T-helper 17 cell (primary cell): ENCODE measurements around the gene GPR25. TPM values are rescaled to one million over a fixed set of nuclear protein-coding genes. Genes with fewer than 3 reads are reported as not detected.
"Not testable (repeated sequence)": the region's sequence is repeated elsewhere in the genome, so short reads cannot be mapped to it uniquely, and the experiment has no call there.

Experiments
- ATAC-seq: fragments of 150-1000 bp; cut with Tn5 transposase; 2 replicates; pipeline ENCODE4 v1.10.0; 2021; ENCODE audit warnings: mild to moderate bottlenecking, moderate library complexity
- DNase-seq, 3 donors: peaks; one replicate each; pipeline versions ENCODE4 v3.0.0 to v3.0.0-alpha.2; 2020 to 2021
- H3K9me3 ChIP-seq: one replicate; pipeline ENCODE4 v1.7.0; 2013; ENCODE audit warnings: low read length, mild to moderate bottlenecking; ENCODE audit not compliant: control insufficient read depth, poor library complexity, severe bottlenecking
- H3K27ac Mint-ChIP-seq: one replicate; pipeline ENCODE4 v1.8.0; 2022; ENCODE audit warnings: mild to moderate bottlenecking, moderate library complexity, mixed read lengths
- H3K27me3 Mint-ChIP-seq: one replicate; pipeline ENCODE4 v1.8.0; 2022; ENCODE audit warnings: mixed read lengths
- H3K36me3 Mint-ChIP-seq: one replicate; pipeline ENCODE4 v1.8.0; 2022; ENCODE audit warnings: low read depth, mixed read lengths
- H3K4me1 Mint-ChIP-seq: one replicate; pipeline ENCODE4 v1.8.0; 2022; ENCODE audit warnings: mild to moderate bottlenecking, mixed read lengths
- H3K4me3 Mint-ChIP-seq: one replicate; pipeline ENCODE4 v1.8.0; 2022; ENCODE audit warnings: mild to moderate bottlenecking, moderate library complexity, mixed read lengths
- total RNA-seq, 4 donors: library from RNA in 2 of 4; stranded (reverse) in 2 of 4; gene quantifications; one replicate each; pipeline ENCODE4 v1.2.3 and lab custom pipeline; 2022 to 2026

The GPR25 gene
- total RNA-seq, 2 donors from 2014 or later: 10.9 to 18.3 TPM

DNA sequence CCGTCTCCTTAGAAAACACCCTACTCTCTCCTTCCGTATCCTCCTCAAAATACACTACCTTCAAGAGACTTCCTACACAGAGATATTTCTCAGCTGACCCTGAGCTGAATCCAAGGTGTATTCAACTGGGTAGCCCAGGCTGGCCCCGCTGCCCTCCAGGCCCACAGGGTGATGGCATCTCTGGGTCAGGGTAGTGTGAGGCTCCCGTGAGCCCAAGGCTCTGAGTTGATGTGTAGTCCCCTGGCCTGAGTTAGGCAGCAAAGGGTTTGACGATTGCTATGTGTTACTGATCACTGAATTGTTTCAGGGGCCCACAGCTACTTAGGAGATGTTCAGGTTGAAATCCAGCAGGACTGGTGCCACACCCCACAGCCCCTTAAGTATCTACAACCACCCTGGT is 28.6 kb downstream of the GPR25 start:
- no peak for DNase-seq
- H3K27me3 Mint-ChIP-seq: peaks cover 18% of the 10 kb centered on the region
- no peak overlapping the region for H3K27ac Mint-ChIP-seq
- no peak overlapping the region for H3K4me3 Mint-ChIP-seq
- H3K36me3 Mint-ChIP-seq: no peaks in the 10 kb centered on the region
- no peak for ATAC-seq
- H3K4me1 Mint-ChIP-seq: peaks cover 20% of the 10 kb centered on the region
- no peaks in the 10 kb centered on the region for H3K9me3 ChIP-seq

DNA sequence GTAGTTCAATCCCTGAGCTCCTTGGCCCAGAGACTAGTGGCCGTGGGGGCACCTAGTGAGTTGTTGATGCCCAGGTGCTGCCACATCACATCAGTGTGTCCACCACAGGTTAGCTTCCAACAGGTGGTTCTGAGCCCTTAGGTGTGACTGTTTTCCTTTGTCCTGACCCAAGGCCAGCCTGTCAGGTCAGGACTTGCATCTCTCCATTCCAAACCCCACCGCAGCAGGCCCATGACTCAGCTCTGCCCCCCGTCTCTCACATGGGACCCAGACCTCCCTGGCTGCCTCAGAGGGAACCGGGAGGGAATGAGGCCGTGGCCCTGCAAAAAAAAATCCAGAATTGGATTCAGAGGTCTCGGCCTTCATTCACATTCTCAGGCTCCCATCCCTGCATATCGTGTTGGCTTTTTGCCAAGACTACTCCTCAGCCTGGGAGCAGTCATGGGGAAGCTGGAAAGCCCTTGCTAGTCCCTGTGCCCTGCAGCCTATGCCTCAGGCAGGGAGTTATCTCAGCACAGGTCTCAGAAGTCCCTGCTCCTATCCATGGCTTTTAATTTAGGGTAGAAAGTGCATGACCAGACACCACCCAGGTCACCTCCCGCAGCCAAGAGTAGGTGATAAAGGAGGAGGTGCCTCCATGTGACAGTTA is 29.1 kb downstream of the GPR25 start:
- Mint-ChIP-seq H3K27ac (no peak overlapping the region), H3K27me3 (peaks cover 18% of the 10 kb centered on the region), H3K4me3 (no peak overlapping the region), H3K36me3 (no peaks in the 10 kb centered on the region), H3K4me1 (peaks cover 22% of the 10 kb centered on the region)
- H3K9me3 ChIP-seq: no peaks in the 10 kb centered on the region
- no peak for ATAC-seq
- no peak for DNase-seq

DNA sequence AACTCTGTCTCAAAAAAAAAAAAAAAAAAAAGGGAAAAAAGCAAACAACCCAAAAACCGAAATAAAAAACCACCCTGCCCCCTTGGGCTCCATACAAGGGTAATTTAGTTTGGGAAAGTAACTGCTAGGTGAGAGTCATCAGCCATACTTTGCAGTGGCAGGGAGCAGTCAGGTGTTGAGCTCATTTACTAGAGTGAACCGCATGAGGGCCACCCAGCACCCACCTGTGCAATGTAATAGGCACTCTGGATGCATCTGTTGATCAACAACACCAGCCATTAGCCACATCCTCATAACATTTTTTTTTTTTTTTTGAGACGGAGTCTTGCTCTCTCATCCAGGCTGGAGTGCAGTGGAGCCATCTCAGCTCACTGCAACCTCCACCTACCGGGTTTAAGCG is 31.0 kb downstream of the GPR25 start:
- ATAC-seq: no peak
- H3K27ac Mint-ChIP-seq: no peak overlapping the region
- H3K27me3 Mint-ChIP-seq: peaks cover 18% of the 10 kb centered on the region
- H3K9me3 ChIP-seq: no peaks in the 10 kb centered on the region
- DNase-seq: no peak
- H3K4me3 Mint-ChIP-seq: no peak overlapping the region
- no peaks in the 10 kb centered on the region for H3K36me3 Mint-ChIP-seq
- H3K4me1 Mint-ChIP-seq: peaks cover 26% of the 10 kb centered on the region

DNA sequence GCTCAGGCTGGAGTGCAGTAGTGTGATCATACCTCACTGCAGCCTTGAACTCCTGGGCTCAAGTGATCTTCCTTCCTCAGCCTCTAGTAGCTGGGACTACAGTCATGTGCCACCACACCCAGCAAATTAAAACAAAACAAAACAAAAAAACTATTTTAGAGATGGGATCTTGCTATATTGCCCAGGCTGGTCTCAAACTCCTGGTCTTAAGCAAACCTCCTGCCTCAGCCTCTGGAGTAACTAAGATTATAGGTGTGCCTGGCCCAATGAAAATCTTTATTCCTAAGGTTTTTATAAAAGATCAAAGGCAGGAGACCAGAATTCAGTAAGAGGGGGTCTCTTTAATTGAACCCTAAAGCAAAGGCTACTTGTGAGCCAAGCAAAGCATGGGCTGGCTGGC is 32.0 kb downstream of the GPR25 start:
- DNase-seq (no peak), ATAC-seq (no peak)
- peaks cover 23% of the 10 kb centered on the region for H3K4me1 Mint-ChIP-seq
- H3K27ac Mint-ChIP-seq: peak overlapping the region; percentile 43
- no peak overlapping the region for H3K4me3 Mint-ChIP-seq
- no peaks in the 10 kb centered on the region for H3K36me3 Mint-ChIP-seq
- peaks cover 18% of the 10 kb centered on the region for H3K27me3 Mint-ChIP-seq
- H3K9me3 ChIP-seq: no peaks in the 10 kb centered on the region

DNA sequence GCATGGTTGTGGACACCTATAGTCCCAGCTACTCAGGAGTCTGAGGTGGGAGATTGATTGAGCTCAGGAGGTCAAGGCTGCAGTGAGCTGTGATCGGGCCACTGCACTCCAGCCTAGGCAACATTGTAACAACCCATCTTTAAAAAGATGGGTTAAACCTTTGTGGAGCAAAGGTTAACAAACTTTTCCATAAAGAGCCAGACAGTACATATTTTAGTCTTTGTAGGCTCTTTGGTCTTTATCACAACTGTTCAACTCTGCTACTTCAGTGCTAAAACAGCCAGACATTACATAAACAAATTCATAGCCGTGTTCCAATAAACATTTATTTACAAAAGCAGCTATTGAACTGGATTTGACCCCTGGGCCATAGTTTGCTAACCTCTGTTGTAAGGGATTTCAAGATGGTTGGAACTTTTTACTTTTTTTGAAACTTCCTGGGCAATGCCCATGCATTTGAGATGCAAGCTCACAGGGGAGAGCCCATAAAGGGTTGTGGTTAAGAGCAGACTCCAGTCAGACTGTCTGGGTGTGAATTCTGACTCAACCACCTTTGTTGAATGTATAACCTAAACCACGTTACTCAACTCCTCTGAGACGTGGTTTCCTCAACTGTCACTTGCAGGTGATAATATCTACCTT is 32.8 kb downstream of the GPR25 start:
- DNase-seq: peak in 2 of 3 donors; percentile 17 to 32

DNA sequence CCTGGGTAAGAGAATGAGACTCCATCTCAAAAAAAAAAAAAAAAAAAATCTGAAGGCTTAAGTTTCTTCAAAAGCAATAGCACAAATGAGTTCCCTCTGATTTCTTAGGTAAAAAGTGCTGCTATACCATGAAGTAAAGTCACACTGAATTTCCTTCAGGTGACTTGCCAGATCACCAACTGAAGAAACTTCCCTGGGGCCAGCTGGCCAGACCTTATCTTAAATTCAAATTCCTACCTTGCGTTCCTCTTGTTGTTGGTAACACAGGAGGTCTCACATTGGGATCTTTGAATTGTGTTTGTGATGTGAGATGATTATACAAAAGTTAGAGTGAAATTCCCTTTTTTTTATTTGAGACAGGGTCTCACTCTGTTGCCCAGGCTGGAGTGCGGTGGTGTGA is 33.7 kb downstream of the GPR25 start:
- DNase-seq: no peak
- H3K4me1 Mint-ChIP-seq: peaks cover 22% of the 10 kb centered on the region
- no peak overlapping the region for H3K4me3 Mint-ChIP-seq
- no peaks in the 10 kb centered on the region for H3K36me3 Mint-ChIP-seq
- H3K9me3 ChIP-seq: no peaks in the 10 kb centered on the region
- no peak for ATAC-seq
- peak overlapping the region; percentile 43 for H3K27ac Mint-ChIP-seq
- H3K27me3 Mint-ChIP-seq: peaks cover 9% of the 10 kb centered on the region

More for the DNA sequence above, 32.8 kb downstream of the GPR25 start:
- peak; percentile 98 for ATAC-seq
- Mint-ChIP-seq H3K27ac (peak overlapping the region; percentile 43), H3K27me3 (peaks cover 18% of the 10 kb centered on the region), H3K4me3 (peak overlapping the region; percentile 7), H3K4me1 (peaks cover 22% of the 10 kb centered on the region), H3K36me3 (no peaks in the 10 kb centered on the region)
- no peaks in the 10 kb centered on the region for H3K9me3 ChIP-seq

DNA sequence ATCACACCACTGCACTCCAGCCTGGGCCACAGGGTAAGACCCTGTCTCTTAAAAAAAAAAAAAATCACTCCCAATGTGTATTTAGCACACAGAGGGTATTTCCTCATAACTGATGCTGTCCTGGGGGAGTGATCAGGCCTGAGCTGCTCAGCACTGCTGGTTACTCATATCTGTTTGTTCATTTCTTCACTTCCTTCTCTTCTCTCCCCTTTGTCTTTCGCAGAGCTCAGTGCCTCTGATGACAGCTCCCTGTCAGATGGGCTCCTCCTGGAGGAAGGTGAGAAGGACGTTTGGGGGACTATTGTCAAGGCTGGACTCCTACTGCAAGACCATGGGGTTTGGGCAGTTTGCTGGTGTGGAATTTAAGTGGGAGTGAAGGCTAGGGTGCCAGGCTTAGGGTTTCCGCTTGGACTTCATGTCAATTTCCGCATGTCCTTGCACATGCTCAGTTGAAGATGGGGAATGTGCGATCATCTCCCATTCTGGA is 34.9 kb downstream of the GPR25 start:
- H3K9me3 ChIP-seq: no peaks in the 10 kb centered on the region
- DNase-seq: no peak
- H3K4me3 Mint-ChIP-seq: no peak overlapping the region
- no peak for ATAC-seq
- H3K27me3 Mint-ChIP-seq: peaks cover 4% of the 10 kb centered on the region
- no peaks in the 10 kb centered on the region for H3K36me3 Mint-ChIP-seq
- H3K27ac Mint-ChIP-seq: peak overlapping the region; percentile 57
- peaks cover 22% of the 10 kb centered on the region for H3K4me1 Mint-ChIP-seq

DNA sequence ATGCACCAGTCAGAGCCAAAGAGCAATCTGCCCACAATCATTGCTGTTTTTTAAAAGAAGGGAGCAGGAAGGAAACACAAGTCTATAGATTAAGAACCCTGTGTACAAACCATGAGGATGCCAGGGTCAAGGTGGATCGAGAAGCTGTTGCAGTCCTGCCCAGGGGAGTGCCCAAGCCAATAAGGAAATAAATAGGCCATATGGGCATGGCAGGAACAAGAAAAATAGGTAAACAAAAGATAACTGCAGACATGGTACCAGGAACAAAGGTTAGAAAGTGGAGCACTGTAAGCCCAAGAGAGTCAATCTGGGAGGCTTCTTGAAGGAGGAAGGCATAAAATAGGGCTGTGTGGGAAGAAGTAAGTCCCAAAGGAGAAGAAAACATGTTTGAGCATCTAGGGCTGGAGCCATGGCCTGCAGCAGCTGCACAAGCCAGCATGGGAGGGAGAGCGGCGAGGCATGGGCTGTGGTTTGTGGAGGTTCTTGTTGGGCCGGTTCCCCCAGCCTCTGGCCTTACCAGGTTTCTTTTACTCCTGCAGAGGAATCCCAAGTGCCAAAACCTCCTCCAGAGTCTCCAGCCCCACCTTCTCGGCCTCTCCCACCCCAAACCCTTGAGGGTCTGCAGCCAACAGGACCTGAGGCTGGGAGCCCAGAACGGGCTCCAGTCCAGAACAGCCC is 35.5 kb downstream of the GPR25 start:
- ATAC-seq: no peak
- no peaks in the 10 kb centered on the region for H3K9me3 ChIP-seq
- no peak for DNase-seq
- no peak overlapping the region for H3K4me3 Mint-ChIP-seq
- H3K27me3 Mint-ChIP-seq: peaks cover 4% of the 10 kb centered on the region
- H3K36me3 Mint-ChIP-seq: no peaks in the 10 kb centered on the region
- peaks cover 20% of the 10 kb centered on the region for H3K4me1 Mint-ChIP-seq
- peak overlapping the region; percentile 57 for H3K27ac Mint-ChIP-seq

DNA sequence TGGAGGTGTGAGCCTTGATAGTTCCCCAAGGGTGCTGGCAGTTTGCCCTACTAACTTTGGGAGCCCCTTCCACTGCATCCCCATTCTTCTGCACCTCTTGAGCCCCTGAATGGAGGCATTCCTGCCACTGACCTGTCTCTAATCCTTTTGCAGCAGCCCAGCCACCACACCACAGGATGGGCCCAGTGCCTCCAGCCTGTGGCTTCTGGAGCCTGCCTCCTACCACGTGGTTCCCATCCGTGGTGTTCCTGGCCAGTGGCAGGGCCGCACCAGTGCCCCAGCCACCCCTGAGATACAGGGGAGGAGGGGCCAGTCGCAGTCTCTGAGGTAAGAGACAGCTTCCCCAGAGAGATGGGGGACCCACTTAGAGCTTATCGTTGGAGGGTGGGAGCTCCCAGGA is 36.3 kb downstream of the GPR25 start:
- peaks cover 4% of the 10 kb centered on the region for H3K27me3 Mint-ChIP-seq
- no peak overlapping the region for H3K4me3 Mint-ChIP-seq
- no peaks in the 10 kb centered on the region for H3K36me3 Mint-ChIP-seq
- H3K27ac Mint-ChIP-seq: no peak overlapping the region
- no peaks in the 10 kb centered on the region for H3K9me3 ChIP-seq
- ATAC-seq (no peak), DNase-seq (no peak)
- peaks cover 20% of the 10 kb centered on the region for H3K4me1 Mint-ChIP-seq

DNA sequence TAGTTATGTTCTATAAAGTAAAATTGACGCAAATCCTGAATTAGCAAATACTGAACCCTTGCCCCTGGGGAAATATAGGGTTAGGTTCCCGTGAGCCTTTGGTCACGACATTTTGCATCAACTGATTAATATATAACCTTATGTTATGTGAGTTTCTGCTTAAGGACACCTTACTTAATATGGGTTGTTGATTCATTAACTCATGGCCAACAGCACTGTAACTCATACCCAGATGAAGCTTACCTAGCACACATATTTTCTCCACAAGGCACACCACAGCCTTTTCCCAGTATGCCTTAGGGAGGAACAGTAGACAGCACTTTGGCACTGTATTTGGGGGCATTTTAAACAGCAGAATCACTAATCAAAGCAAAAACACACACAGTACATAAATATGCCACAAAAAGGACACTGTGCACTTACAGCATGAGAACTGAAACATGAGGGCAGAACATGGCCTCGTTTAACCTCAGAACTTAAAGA is 37.0 kb downstream of the GPR25 start:
- Mint-ChIP-seq H3K27ac (no peak overlapping the region), H3K4me3 (no peak overlapping the region), H3K27me3 (peaks cover 4% of the 10 kb centered on the region), H3K4me1 (peaks cover 20% of the 10 kb centered on the region), H3K36me3 (no peaks in the 10 kb centered on the region)
- H3K9me3 ChIP-seq: no peaks in the 10 kb centered on the region
- ATAC-seq (no peak), DNase-seq (no peak)

DNA sequence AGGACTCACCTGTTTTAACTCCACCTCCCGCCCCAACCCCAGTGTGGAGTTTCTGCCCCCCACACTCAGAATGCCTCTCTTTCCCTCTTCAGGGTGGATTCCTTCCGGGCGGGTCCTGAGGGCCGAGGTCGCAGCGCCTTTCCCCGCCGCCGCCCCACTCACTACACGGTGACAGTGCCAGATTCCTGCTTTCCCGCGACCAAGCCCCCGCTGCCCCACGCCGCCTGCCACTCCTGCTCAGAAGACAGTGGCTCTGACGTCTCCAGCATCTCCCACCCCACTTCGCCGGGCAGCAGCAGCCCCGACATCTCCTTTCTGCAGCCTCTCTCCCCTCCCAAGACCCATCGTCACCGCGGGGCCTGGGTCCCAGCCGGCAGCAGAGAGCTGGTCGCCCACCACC is 38.6 kb downstream of the GPR25 start:
- Mint-ChIP-seq H3K4me1 (peaks cover 15% of the 10 kb centered on the region), H3K27ac (no peak overlapping the region), H3K36me3 (no peaks in the 10 kb centered on the region), H3K4me3 (no peak overlapping the region), H3K27me3 (peaks cover 4% of the 10 kb centered on the region)
- no peak for ATAC-seq
- H3K9me3 ChIP-seq: no peaks in the 10 kb centered on the region
- no peak for DNase-seq

DNA sequence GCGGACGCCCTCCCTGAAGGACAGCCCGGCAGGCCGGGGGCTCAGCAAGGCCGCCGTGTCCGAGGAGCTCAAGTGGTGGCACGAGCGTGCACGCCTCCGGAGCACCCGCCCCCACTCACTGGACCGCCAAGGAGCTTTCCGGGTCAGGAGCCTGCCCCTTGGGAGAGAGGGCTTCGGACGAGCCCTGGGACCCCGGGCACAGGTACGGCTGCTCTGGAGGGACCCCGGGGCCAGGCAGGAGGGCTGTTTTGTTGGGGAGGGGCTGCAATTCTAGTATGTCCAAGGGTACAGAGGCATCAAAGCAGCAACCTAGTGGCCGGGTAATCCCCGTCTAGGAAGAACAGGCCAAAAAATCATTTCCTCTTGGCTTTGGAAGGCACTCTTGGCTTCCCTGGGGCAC is 39.2 kb downstream of the GPR25 start:
- H3K4me1 Mint-ChIP-seq: peaks cover 13% of the 10 kb centered on the region
- H3K4me3 Mint-ChIP-seq, H3K36me3 Mint-ChIP-seq, DNase-seq, H3K27ac Mint-ChIP-seq, H3K9me3 ChIP-seq, H3K27me3 Mint-ChIP-seq, ATAC-seq: not testable (repeated sequence)

DNA sequence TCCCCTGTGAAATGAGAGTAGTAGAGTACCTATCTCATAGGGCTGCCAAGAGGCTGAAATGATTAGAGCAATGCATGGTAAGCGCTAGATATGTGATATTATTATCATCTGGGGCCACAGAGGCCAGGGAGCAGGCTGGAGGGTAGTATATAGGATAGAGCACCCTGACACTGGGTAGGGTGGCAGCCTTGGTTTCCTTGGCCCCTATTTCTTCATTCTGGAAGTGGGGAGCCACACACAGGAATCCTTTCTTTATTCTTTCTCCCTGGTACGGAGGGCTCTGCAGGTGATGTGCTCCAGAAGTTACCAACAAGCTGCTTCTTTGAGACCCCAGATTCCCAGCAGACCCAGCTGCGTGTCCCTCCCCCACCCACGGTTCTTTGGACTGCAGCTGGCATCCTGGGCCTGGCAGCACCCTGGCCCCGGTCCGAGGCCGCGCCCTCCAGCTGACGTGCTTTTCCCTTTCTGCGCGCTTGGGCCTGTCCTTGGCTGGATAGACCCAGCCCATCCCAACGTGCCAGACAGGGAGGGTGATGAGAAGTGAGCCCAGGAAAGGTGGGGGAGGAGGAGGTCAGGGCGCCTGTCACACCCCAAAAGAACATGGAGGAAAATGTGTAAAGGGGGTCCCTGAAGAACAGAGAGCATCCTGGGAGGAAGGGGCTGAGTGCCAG is 40.1 kb downstream of the GPR25 start:
- Mint-ChIP-seq H3K36me3 (no peaks in the 10 kb centered on the region), H3K4me3 (no peak overlapping the region), H3K27ac (no peak overlapping the region), H3K27me3 (peaks cover 2% of the 10 kb centered on the region), H3K4me1 (peaks cover 9% of the 10 kb centered on the region)
- H3K9me3 ChIP-seq: no peaks in the 10 kb centered on the region
- DNase-seq (no peak), ATAC-seq (no peak)
